Measurements from ENCODE around the gene ALKBH7. TPM values are rescaled to one million over a fixed set of nuclear protein-coding genes. Genes with fewer than 3 reads are reported as not detected.

The ALKBH7 gene
- total and polyA plus RNA-seq, 2 experiments from 2014 or later: 75.4 to 76.1 TPM

- Histone ChIP-seq H3K4me2 (no peak overlapping the region), H3K4me1 (ENCODE audit: insufficient read depth) (peaks cover 7% of the 10 kb centered on the region; the same call in 1 of the 2 replicates), H3K9me2 (ENCODE audit: insufficient read depth) (no peaks in the 10 kb centered on the region), H3K4me3 (no peak overlapping the region), H3F3A (replicated peaks; ENCODE audit: low read depth) (0 out of 2 replicates have a peak, but pooled peaks cover 2% of the 10 kb centered on the region), H3K36me3 (ENCODE audit: insufficient read depth) (peaks cover 6% of the 10 kb centered on the region), H3K79me2 (replicated peaks; ENCODE audit: insufficient read depth) (peaks cover 16% of the 10 kb centered on the region), H2AFZ (no peak overlapping the region), H4K20me1 (replicated peaks; ENCODE audit: insufficient read depth) (no peaks in the 10 kb centered on the region; the same call in none of the 2 replicates), H3K27ac (ENCODE audit: low read depth) (no peak overlapping the region), H3K27me3 (ENCODE audit: insufficient read depth) (no peaks in the 10 kb centered on the region)
- Mint-ChIP-seq H3K4me1 (peaks cover 7% of the 10 kb centered on the region), H3K27me3 (ENCODE audit: insufficient read depth, low read depth, poor library complexity) (peaks cover 10% of the 10 kb centered on the region), H3K9me3 (no peaks in the 10 kb centered on the region; the same call in 2 of the 3 replicates), H3K36me3 (ENCODE audit: low read depth) (peaks cover 65% of the 10 kb centered on the region), H3K4me3 (no peak overlapping the region), H3K27ac (no peak overlapping the region)
- no peak for ATAC-seq
- TF ChIP-seq ZNF331 (CRISPR knock-in tag; IDR thresholded peaks at IDR 0.05; ENCODE audit: low read depth) (no peak), EZH2 (IDR thresholded peaks at IDR 0.05; ENCODE audit: low read depth, unreplicated experiment) (no peak), POLR2AphosphoS5 (IDR thresholded peaks at IDR 0.05; ENCODE audit: low read depth) (no peak)
- DNase-seq (ENCODE audit: low spot score): no peak
Measured at GRCh38 chr19:6387372-6387771, 14.8 kb downstream of the ALKBH7 start.

GRCh38 chr19:6392221-6393073, 19.9 kb downstream of the ALKBH7 start:
- peaks cover 14% of the 10 kb centered on the region for H3K27me3 Mint-ChIP-seq (ENCODE audit: insufficient read depth, low read depth, poor library complexity)
- H3K79me2 ChIP-seq (replicated peaks; ENCODE audit: insufficient read depth): peaks cover 20% of the 10 kb centered on the region
- no peak for TF ChIP-seq CTCF (conservative IDR thresholded peaks at IDR 0.05; ENCODE audit: low read depth in 2 of 2)
- TF ChIP-seq POLR2AphosphoS5 (IDR thresholded peaks at IDR 0.05; ENCODE audit: low read depth): no peak
- TF ChIP-seq ZNF114 (CRISPR knock-in tag; IDR thresholded peaks at IDR 0.05): no peak
- TF ChIP-seq ETS1 (IDR thresholded peaks at IDR 0.05): no peak
- H3K4me1 Mint-ChIP-seq: peaks cover 18% of the 10 kb centered on the region
- no peaks in the 10 kb centered on the region; the same call in 2 of the 3 replicates for H3K9me3 Mint-ChIP-seq
- peak; percentile 20 for DNase-seq (ENCODE audit: low spot score)
- no peaks in the 10 kb centered on the region for H3K9me2 ChIP-seq (ENCODE audit: insufficient read depth)
- ATAC-seq: peak; percentile 8; the same call in 2 of the 3 replicates
- H3F3A ChIP-seq (replicated peaks; ENCODE audit: low read depth): peaks cover 6% of the 10 kb centered on the region; the same call in 1 of the 2 replicates
- peak overlapping the region; percentile 97 for H3K4me3 Mint-ChIP-seq
- H3K4me2 ChIP-seq: peak overlapping the region; percentile 99
- no peaks in the 10 kb centered on the region for H3K27me3 ChIP-seq (ENCODE audit: insufficient read depth)
- peak overlapping the region; percentile 86 for H2AFZ ChIP-seq
- peak overlapping the region; percentile 99 for H3K27ac Mint-ChIP-seq
- H3K27ac ChIP-seq (ENCODE audit: low read depth): peak overlapping the region; percentile 76
- peaks cover 6% of the 10 kb centered on the region; the same call in 1 of the 2 replicates for H3K36me3 ChIP-seq (ENCODE audit: insufficient read depth)
- H3K4me1 ChIP-seq (ENCODE audit: insufficient read depth): peaks cover 7% of the 10 kb centered on the region; the same call in 1 of the 2 replicates
- H3K36me3 Mint-ChIP-seq (ENCODE audit: low read depth): peaks cover 25% of the 10 kb centered on the region
- no peaks in the 10 kb centered on the region; the same call in 1 of the 2 replicates for H4K20me1 ChIP-seq (replicated peaks; ENCODE audit: insufficient read depth)
- H3K4me3 ChIP-seq: peak overlapping the region; percentile 99
